Stimulated activated CD4-positive, alpha-beta T cell treated with anti-CD3 and anti-CD28 coated beads, Interleukin-2, amount 100 ng/mL, for 24 hours (primary cell): ENCODE results near the gene RPS2.

Experiments
- DNase-seq, 2 donors: peaks; one replicate each; pipeline ENCODE4 v3.0.0-alpha.2; 2020

The RPS2 gene

DNA sequence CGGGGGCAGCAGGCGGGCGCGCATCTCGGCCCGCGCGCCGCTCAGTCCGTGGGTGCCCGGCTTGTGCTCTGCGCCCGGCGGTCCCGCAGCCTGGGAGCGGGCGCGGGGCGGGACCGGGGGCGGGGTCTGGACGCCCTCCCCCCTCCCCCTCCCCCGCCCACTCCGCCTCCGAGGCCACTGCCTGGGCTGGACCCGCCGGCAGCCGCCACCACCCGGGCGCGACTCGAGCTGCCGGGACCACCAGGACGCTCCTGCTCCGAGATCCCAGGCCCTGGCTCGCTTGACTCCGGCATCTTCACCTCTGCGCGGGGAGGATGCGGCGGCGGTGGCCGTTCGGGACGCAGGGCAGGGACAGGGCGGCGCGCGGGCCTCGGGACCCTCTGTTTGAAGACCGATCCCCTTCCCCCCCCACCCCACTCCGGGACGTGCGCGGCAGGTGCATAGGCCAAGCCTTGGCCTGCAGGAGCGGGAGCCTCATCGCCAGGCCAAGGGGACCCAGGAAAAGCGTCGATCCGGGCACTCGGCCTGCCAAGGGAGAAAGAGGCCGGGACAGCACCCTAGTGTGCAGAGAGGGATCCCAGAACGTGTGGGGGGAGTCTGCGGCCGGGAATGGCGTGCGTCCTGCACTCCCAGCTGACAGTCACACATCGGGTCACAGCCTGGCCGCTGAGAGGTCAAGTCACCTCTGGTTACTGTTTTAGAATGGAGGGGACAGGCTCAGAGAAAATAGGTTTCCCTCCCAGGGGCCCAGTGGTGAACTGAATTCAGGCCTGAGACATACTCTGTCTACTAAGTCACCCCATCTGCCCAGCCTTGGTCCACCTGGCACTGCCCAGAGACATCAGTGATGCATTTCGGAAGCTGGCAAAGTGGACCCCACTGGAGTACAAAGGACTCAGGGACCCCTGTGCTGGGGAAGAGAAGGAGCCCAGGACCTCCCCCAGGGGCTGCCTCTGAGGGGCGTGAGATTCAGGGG lies 46.0 kb downstream of the RPS2 start, which contains the start of gene HS3ST6:
Gene HS3ST6 (minus strand): TSS at position 65 of the 976 bp plus-strand sequence. CDS start 92 bp downstream, outside the sequence.
- no peak for DNase-seq

DNA sequence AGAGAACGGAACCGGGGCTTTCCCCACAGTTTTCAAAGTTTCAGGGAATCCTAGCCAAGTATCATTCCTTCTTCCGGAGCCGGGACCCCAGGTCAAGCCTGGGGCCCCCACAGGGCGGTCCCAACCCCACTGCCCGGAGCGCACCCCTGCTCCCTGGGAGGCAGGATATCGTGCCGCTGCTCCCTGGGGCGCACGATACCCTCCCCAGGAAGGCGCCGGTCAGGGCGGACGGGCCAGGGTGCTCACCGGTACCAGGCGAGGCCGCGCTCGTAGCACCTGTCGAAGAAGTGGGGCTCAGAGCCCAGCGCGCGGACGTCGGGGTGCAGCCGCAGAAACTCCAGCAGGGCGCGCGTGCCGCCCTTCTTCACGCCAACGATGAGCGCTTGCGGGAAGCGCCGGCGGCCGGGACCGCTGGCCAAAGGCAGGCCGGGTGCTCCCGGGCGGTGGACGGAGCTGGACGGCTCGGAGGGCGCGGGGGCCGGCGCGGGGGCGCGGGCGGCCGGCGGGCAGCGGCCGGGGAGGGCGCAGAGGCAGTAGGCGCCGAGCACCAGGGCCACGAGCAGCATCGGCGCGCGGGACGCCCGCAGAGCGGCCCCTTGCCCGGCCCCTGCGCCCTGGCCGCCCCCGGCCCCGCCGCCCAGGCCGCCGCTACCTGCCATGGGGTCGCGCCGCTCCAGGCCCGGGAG lies 46.8 kb downstream of the RPS2 start:
- DNase-seq, result no peak

DNA sequence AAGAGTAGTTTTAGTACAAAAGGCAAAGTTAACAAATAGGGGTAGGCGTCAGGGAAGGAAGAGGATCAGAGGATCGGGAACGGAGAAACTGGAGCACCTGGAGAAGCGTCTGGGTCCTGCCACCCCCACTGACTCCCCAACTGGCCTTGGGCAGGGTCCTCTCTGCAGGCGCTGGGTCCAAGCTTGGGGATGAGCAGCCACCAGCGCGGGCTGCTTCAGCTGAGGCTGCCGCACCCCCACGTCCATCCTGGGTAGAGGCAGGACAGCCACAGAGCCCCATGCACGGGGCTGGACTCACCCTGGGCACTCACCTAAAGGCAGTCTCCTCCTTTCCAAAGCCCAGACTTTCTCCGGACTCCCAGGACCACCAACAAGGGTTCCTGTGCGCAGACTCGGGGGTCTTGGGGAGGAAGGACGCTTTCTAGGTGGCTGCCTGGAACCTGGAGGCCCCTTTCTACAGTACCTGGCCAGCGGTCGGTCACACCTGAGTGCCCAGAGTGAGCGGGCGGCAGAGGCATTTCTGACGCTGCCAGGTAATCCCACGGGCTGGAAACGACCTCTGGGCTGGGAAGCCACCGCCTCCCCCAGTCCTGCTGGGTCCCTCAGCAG lies 47.5 kb downstream of the RPS2 start:
- no peak for DNase-seq

DNA sequence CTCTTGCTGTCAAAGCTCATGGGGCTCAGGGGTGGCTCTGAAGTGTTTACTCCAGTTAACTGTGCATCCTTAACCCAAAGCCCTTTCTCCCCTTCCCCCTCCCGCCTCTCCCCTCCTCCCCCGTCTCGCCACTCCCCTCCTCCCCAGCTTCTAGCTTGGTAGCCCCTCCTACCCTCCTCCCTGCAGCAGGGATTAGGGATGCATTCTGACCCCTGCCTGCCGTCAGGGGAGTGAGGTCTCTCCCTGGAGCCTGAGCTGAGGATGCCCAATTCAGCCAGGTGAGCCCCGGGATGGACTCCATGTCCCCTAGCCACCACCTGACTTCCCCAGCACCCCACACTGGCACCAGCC lies 48.0 kb downstream of the RPS2 start:
- no peak for DNase-seq

DNA sequence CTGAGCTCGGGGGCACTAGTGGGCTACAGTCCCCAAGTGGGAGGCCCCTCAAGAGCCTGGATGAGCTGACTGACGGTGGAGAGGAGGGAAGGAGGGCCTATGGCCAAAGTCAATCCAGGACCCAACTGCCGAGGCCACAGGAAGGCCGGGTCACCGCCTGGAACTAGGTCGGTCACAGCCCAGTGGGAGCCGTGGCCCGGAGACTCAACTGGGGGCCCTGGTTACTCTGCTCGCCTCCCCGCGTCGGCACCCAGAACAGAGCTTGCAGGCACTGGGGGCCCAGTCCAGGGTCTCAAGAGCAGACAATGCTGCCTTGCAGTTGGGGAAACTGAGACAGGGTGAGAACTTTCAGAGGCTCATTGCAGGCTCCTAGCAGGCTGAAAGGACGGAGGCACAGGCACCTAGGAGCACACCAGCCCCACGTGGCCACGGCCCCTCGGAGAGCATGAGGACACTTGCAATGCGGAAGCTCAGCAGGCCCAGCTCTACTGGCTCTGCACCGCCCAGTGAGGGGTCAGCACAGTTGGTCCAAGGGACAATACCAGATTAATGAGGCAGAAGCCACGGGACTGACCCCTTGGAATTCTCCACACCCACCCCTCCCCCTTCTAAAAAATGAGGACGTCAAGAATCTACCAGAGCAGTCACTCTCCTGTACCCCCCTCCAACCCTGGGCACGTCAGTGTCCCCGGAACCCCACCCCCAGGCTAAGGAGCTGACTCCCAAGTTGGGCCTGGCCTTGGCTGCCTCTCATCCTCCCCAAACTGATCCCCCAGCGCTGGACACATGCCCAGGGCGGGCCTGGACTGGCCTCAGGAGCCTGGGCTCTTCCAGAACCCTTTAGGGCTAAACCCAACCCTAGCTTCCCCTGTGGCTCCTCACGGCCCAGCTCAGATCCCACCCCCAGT lies 48.6 kb downstream of the RPS2 start:
- DNase-seq, result no peak

DNA sequence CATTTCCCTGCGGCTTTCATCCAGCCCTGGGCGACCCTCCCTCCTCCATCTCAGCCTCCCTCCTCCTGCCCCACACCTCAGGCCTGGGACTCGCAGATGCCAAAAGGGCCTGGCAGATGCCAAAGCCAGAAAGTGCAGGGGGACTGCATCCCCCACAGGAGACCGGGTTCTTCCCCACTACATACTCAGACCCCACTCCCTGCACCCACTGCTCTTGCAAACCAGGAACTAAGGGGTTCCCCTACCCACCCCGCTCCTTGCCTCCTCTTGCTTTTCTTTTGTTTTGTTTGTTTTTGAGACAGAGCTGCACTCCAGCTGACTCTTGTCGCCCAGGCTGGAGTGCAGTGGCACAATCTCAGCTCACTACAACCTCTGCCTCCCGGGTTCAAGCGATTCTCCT lies 49.6 kb downstream of the RPS2 start:
- no peak for DNase-seq

DNA sequence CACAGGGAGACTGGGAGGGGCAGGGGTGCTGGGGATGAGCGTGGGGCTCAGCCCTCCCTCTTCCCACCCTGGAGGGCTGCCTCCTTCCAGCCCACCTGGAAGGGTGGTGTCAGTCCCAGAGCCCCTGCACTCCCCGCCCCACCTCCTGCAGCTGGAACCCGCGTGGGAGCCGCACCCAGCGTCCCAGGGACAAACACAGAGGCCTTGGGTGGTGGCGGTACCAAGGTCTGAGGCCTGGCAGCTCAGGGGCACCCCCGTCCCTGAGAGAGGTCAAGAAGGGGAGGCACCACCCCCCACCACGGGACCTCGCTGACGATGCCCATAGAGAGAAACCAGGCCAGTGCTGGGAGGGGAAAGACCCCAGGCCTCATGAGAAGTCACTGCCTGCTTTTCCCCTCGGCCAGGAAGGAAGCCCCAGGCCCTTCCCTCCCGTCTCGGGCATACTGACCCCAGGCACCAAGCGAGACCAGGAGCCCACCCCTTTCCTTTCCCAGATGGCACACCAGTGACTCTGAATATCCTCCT lies 50.5 kb downstream of the RPS2 start:
- no peak for DNase-seq

DNA sequence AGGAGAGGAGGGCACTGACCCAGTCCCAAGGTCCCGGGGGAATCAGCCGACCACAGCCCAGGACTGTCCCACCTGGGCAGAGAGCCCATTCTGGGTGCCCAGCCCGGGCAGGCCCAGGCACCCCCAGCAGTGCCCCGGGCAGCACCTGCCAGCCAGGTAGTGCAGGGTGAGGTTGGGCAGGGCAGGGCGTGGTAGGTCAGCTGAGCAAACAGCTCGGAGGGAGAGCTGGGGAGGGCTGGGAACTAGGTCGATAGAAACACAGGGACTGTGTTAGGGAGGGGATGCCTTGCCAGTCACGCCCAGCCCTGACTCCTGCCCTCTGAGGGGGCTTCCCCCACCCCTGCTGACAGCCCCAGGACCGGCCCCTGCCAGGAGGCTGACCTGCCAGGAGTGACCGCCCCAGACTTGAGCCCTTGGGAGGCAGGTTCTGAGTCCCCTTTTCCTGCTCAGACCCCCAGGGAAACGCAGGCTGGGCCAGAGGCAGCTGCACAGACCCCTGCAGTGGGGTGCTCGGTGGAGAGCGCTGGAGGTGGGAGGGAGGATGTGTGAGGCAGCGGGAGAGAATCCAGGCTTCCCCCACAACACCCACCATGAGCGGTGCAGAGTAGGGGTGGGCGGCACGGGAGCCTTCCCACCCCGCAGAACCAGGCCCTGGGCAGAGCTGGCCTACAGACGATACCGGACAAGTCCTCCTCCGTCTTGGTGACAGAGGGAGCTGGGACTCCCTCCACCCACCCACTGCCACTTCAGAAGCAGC lies 51.1 kb downstream of the RPS2 start:
- DNase-seq, result no peak

DNA sequence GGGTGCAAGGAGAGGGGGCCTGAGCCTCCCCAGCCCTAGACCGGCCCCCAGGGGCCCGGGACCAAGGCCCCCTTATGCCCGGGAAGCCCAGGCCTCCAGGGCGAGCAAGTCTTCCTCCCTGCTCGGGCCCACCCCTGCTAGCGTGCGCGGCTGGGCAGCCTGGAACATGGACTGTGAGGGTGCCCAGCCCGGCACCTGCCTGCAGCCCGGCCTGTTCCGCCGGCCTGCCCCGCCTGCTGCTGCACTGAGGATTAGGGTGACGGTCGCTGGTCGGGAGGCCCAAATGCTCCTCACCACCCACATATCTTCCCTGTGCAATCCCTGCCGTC lies 52.4 kb downstream of the RPS2 start:
- DNase-seq, result no peak
